Activated T-cell treated with anti-CD3 and anti-CD28 coated beads, Interleukin-2, amount 50 U/mL, for 4 hours (primary cell): ENCODE measurements around the gene FUBP3. TPM values are rescaled to one million over a fixed set of nuclear protein-coding genes. Genes with fewer than 3 reads are reported as not detected.

Experiments used
- ATAC-seq, 2 donors: fragments of 200-7000 bp; cut with Tn5 transposase; one replicate each; pipeline ENCODE4 v1.10.0; 2021
- DNase-seq: peaks from one replicate; pipeline ENCODE4 v3.0.0-alpha.2; 2020
- H3K27me3 Mint-ChIP-seq: one replicate; pipeline ENCODE4 v1.8.0; 2021; ENCODE audit warnings: low read depth, mixed read lengths
- H3K36me3 Mint-ChIP-seq: one replicate; pipeline ENCODE4 v1.8.0; 2022; ENCODE audit warnings: mixed read lengths; ENCODE audit not compliant: insufficient read depth
- H3K4me1 Mint-ChIP-seq: one replicate; pipeline ENCODE4 v1.8.0; 2021; ENCODE audit warnings: low read depth, mixed read lengths
- H3K4me3 Mint-ChIP-seq: one replicate; pipeline ENCODE4 v1.8.0; 2021; ENCODE audit warnings: mild to moderate bottlenecking, moderate library complexity, mixed read lengths
- H3K9me3 Mint-ChIP-seq: one replicate; pipeline ENCODE4 v1.8.0; 2021; ENCODE audit warnings: mixed read lengths
- total RNA-seq, 3 donors: library from RNA; stranded (reverse); gene quantifications; one replicate each; pipeline ENCODE4 v1.2.1, GENCODE V29; 2021

Gene FUBP3
- total RNA-seq, 3 donors from 2014 or later: 50.5 to 54.4 (median 53.4) TPM

DNA sequence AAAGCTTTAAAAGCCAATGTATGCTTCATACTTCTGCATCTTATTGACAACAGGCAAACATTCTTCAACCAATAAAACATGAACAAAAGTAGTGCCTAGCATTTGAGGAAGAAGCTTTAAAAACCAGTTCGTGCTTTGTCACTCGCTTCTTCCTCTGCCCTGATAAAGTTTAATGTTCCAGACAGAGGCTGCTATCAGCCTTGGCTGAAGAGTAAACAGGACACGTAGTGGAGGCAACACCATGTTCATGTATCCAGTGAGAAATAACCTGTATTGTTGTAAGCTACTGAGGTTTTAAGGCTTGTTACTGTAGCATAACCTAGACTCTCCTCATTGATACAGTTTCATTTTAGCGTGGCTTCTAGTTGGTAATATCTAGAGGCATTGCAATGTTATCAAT lies 3.2 kb upstream of the FUBP3 start:
- H3K27me3 Mint-ChIP-seq: no peaks in the 10 kb centered on the region
- no peak overlapping the region for H3K4me3 Mint-ChIP-seq
- DNase-seq (no peak), ATAC-seq (no peak)
- peaks cover 5% of the 10 kb centered on the region for H3K36me3 Mint-ChIP-seq
- no peaks in the 10 kb centered on the region for H3K9me3 Mint-ChIP-seq
- H3K4me1 Mint-ChIP-seq: peaks cover 22% of the 10 kb centered on the region

DNA sequence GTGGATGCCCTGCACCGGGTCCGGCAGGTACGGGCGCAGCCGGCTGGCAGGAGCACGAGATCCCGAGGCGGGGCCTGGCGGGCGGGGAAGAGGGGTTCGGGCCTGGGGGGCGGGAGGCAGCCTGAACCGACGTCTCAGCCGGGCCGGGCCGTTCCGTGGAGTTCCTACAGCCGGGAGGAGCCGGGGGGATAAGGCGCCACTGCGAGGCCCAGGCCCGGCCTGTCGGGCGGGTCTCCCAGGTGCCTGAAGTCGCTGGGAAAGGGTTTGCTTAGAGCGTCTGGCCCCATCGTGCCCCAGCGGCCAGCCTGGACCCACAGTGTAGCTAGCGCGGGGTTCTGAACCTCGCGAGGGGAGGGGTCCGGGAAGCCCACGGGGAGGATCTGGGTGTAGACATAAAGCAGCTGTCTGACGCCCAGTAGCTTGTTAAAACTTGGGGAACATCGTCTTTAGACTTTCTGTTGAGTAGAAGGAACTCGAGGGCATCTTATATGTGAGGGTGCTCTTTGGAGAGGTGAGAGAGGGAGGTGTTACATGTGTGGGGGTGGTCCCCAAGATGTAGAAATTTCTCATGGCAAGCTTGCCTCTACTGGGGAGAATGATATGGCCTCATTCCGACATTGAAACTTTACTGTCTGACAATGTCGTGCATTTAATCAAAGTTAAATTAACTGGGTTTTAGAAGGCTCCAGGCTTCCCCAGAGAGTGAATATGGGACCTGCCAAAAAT lies 524 bp downstream of the FUBP3 start:
- Mint-ChIP-seq H3K36me3 (peaks cover 12% of the 10 kb centered on the region), H3K4me3 (peak overlapping the region; percentile 88), H3K27me3 (no peaks in the 10 kb centered on the region), H3K9me3 (no peaks in the 10 kb centered on the region), H3K4me1 (peaks cover 39% of the 10 kb centered on the region)
- ATAC-seq (peak; percentile 29 to 44), DNase-seq (no peak)

DNA sequence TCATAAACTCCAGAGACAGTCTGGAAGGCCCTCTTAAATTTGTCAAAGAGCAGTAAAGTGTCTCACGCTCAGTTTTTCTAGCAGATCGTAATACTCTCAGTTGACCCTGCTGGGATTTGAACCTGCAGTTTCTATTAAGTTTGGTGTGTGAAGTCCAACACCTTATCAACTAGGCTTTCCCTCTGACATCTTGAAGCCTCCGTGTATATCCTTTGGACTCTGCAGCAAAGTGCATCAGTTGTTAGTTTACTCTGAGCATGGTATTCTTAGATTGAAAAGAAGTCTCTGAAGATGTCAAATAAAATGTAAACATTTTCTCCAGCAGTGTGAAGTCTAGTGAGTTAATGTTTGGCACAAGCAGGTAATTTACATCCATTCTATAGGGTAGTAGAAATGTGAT lies 2.4 kb downstream of the FUBP3 start:
- peaks cover 46% of the 10 kb centered on the region for H3K4me1 Mint-ChIP-seq

DNA sequence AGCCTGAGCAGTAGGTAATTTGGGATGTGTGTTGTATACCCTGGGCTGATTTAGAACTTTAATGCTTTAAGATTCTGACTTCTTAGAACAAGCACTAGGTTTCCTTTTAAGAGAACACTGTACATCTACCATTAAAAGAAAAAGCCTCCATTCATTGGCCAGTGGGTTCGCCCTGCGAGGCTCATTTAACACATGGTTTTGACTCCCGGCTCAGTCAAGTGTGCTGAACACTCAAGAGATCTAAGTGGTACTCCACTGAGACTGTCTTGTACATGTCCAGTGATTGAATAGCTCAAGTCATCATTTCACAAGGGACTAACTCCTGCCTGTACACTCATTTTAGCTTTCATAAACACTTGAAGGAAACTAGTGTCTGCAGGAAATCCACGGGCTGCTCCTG lies 3.9 kb downstream of the FUBP3 start:
- no peak overlapping the region for H3K4me3 Mint-ChIP-seq
- H3K4me1 Mint-ChIP-seq: peaks cover 45% of the 10 kb centered on the region
- ATAC-seq (no peak), DNase-seq (no peak)
- H3K36me3 Mint-ChIP-seq: peaks cover 12% of the 10 kb centered on the region
- H3K9me3 Mint-ChIP-seq: no peaks in the 10 kb centered on the region
- no peaks in the 10 kb centered on the region for H3K27me3 Mint-ChIP-seq

More for the DNA sequence above, 2.4 kb downstream of the FUBP3 start:
- peak overlapping the region; percentile 88 for H3K4me3 Mint-ChIP-seq
- no peaks in the 10 kb centered on the region for H3K9me3 Mint-ChIP-seq
- DNase-seq: no peak
- ATAC-seq: no peak
- peaks cover 12% of the 10 kb centered on the region for H3K36me3 Mint-ChIP-seq
- no peaks in the 10 kb centered on the region for H3K27me3 Mint-ChIP-seq

DNA sequence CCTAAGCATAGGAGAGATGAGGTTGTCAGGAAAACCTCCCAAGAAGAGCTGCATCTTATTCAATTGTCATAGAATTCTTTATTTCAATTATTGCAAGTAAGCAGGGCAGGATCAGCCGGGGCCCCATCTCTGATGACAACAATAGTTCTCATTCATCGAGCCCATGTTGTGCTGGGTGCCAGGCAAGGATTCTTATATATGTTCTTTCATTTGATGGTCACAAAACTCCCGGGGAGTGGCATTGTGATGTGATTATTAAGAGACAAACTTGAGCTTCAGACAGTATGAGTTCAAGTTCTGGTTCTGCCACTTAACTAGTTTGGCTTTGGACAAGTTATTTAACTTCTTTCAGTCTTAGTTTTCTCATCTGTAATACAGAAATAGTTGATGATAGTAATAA lies 8.5 kb downstream of the FUBP3 start:
- peaks cover 5% of the 10 kb centered on the region for H3K36me3 Mint-ChIP-seq
- H3K4me3 Mint-ChIP-seq: no peak overlapping the region
- ATAC-seq (no peak), DNase-seq (no peak)
- no peaks in the 10 kb centered on the region for H3K27me3 Mint-ChIP-seq
- peaks cover 20% of the 10 kb centered on the region for H3K4me1 Mint-ChIP-seq
- H3K9me3 Mint-ChIP-seq: no peaks in the 10 kb centered on the region

DNA sequence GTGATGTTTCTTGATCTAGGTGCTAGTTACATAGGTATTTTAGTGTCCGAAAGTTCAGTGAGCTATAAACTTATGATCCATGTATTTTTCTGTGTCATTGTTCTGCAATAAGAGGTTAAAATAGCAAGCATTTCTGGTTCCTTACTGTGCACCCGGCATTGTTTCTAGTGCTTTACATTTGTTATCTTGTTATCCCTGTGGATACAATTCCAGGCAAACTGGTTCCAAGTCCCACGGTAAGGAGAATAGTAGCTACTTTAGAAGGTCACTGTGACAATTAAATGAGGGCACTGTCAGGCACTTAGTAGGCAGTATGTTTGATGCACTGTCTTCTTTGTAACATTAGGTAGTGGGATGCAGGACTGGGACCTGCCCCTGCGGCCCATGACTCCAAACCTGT lies 9.0 kb downstream of the FUBP3 start:
- ATAC-seq (no peak), DNase-seq (no peak)
- no peaks in the 10 kb centered on the region for H3K9me3 Mint-ChIP-seq
- H3K27me3 Mint-ChIP-seq: no peaks in the 10 kb centered on the region
- no peak overlapping the region for H3K4me3 Mint-ChIP-seq
- peaks cover 15% of the 10 kb centered on the region for H3K4me1 Mint-ChIP-seq
- H3K36me3 Mint-ChIP-seq: peaks cover under 1% of the 10 kb centered on the region

DNA sequence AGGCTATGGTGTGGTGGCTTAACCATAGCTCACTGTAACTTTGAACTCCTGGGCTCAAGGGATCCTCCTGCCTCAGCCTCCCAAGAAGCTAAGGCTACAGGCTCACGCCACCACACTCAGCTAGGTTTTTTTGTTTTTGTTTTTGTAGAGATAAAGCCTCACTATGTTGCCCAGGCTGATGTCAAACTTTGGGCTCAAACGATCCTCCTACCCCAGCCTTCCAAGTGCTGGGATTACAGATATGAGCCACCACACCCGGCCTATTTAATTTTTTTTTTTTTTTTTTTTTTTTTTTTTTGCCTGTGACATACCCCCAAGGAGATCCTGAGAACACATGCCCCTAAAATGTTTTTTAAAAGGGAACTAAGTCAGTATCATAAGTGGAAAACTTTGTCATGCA lies 10.4 kb downstream of the FUBP3 start:
- peaks cover 14% of the 10 kb centered on the region for H3K4me1 Mint-ChIP-seq

DNA sequence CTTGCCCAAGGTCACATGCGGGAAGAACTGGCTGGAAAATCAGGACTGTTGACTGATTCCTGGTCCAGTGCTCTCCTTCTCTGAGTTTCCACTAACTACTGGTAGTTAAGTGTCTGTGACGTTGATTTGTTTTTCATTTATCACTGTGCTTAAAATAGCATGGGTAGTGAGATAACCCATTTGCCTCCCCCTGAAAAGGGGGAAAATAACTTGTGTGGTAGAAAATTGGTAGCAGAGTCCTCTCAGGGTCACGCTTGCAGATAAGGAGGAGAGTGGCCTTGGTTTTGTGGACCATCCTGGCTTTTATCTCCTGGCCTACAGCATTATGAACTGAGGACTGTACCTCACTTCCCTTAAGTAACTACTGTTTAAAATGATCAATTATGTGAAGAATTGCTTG lies 10.9 kb downstream of the FUBP3 start:
- Mint-ChIP-seq H3K36me3 (peaks cover 5% of the 10 kb centered on the region), H3K4me1 (peaks cover 11% of the 10 kb centered on the region), H3K27me3 (no peaks in the 10 kb centered on the region), H3K4me3 (no peak overlapping the region), H3K9me3 (no peaks in the 10 kb centered on the region)
- ATAC-seq (no peak), DNase-seq (no peak)

More for the DNA sequence above, 10.4 kb downstream of the FUBP3 start:
- Mint-ChIP-seq H3K36me3 (peaks cover 4% of the 10 kb centered on the region), H3K9me3 (no peaks in the 10 kb centered on the region), H3K4me3 (no peak overlapping the region), H3K27me3 (no peaks in the 10 kb centered on the region)
- no peak for ATAC-seq
- no peak for DNase-seq

DNA sequence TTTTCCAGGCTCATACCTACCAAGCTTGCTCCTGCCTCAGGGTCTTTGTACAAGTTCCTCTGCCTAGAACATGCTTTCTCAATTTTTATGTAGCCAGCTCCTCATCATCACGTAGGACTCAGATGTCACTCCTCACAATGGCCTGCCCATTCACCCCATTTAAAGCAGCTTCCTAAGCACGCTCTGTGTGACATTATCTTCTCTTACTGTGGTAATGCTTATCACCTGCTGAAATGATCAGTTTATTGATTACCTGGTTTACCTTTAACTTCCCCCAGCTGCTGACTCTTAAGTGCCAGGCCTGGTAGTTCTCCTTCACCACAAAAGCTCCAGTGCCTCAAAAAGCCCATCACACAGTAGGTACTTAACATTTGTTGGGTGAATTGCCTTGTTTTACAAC lies 13.6 kb downstream of the FUBP3 start:
- DNase-seq (no peak), ATAC-seq (no peak)
- Mint-ChIP-seq H3K4me1 (peaks cover 4% of the 10 kb centered on the region), H3K9me3 (no peaks in the 10 kb centered on the region), H3K27me3 (no peaks in the 10 kb centered on the region), H3K4me3 (no peak overlapping the region), H3K36me3 (peaks cover 23% of the 10 kb centered on the region)

DNA sequence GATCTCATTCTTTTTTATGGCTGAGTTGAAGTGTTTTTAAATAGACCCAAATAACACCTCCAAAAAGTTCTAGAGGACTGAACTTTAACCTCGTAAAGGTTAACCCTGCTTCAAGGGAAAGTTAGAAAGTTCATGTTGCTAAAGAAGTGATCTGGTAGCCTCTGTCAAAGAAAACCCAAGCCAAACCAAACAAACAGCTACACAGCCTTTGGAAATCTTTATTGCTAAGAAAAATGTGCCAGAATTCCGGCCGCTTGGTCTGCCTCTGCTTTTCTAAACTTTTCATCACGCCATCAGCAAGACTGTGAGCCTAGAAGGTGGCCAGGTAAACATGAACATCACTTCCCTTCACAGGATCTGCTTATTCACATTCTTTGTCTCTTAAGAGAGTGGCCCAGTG lies 17.9 kb downstream of the FUBP3 start:
- H3K4me1 Mint-ChIP-seq: no peaks in the 10 kb centered on the region
- peaks cover 43% of the 10 kb centered on the region for H3K36me3 Mint-ChIP-seq
- H3K27me3 Mint-ChIP-seq: no peaks in the 10 kb centered on the region
- no peaks in the 10 kb centered on the region for H3K9me3 Mint-ChIP-seq
- ATAC-seq (no peak), DNase-seq (no peak)
- no peak overlapping the region for H3K4me3 Mint-ChIP-seq

DNA sequence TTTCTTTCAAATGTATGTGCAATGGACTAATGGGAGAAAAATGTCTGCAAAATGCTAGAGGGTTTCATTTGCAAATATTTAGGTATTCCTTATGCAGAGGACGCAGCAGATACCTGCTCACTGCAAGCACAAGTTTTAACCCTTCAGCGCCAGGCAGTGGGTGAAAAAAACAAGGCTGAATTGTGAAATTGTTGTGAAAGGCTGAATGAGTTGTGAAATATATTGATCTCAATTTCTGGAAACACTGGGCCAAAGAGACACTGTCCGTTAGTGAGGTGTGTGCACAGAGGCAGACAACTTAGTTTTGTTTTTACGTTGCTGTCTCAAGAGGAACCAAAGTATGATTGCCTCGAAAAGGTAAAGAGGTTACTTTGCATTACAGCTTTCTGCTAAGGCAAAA lies 18.8 kb downstream of the FUBP3 start:
- Mint-ChIP-seq H3K4me3 (no peak overlapping the region), H3K9me3 (no peaks in the 10 kb centered on the region), H3K4me1 (no peaks in the 10 kb centered on the region), H3K36me3 (peaks cover 46% of the 10 kb centered on the region), H3K27me3 (no peaks in the 10 kb centered on the region)
- ATAC-seq: no peak
- DNase-seq: no peak

DNA sequence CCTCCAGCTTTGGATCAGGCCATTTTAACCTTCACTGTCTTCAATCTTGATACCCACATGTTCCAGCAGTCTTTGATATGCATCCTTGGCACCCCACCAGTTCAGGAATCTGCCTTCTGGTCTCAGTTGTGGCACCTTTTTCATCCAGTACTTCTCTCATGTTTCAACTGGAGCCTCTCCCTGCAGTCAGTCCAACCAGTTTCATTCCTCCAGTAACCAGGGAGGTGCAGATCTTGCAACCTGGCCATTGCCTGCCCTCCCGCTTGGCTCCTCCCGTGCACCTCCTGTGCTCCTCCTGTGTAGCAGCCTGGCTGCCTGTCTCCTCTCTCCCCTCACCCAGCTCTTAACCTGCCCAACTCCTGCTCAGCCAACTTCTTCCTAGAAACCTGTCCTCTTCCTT lies 20.2 kb downstream of the FUBP3 start:
- Mint-ChIP-seq H3K4me3 (no peak overlapping the region), H3K27me3 (no peaks in the 10 kb centered on the region), H3K9me3 (no peaks in the 10 kb centered on the region), H3K36me3 (peaks cover 46% of the 10 kb centered on the region), H3K4me1 (no peaks in the 10 kb centered on the region)
- DNase-seq (no peak), ATAC-seq (no peak)

DNA sequence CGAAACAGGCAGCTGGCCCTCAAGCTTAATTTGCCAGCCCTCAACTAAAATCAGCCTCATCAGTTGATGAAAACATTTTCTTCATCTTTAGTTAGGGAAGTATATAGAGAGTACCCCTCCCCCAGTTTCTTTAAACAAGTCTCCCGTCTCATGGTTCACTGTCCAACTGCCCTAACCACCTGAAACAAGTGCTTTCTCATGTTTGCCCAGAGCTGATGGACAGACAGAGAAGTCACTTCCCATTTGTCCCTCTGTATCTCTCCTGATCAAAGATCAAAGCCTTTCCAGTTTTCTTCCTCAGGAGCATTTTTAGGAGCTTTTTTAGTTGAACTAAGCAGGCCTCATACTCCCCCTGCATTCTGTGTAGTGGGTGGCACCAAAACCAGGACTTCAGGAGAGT lies 21.7 kb downstream of the FUBP3 start:
- no peak overlapping the region for H3K4me3 Mint-ChIP-seq
- no peak for DNase-seq
- no peaks in the 10 kb centered on the region for H3K27me3 Mint-ChIP-seq
- H3K36me3 Mint-ChIP-seq: peaks cover 39% of the 10 kb centered on the region
- H3K4me1 Mint-ChIP-seq: no peaks in the 10 kb centered on the region
- no peak for ATAC-seq
- H3K9me3 Mint-ChIP-seq: no peaks in the 10 kb centered on the region

DNA sequence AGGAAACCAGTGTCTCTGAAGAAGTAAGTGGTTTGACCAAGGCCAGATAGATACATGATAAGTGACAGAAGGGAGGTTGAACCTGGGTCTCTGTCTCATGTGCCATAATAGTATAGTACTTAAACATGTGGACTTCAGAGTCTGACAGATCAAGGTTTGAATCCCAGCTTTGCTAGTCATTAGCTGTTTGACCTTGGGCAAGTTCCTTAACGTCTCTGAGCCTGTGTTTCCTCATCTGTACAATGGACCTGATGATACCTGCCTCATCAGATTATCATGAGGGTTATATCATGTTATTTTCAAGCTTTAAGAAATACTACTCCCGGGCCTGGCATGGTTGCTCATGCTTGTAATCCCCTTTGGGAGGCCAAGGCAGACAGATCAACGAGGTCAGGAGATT lies 24.9 kb downstream of the FUBP3 start:
- Mint-ChIP-seq H3K36me3 (peaks cover 33% of the 10 kb centered on the region), H3K27me3 (no peaks in the 10 kb centered on the region), H3K9me3 (no peaks in the 10 kb centered on the region), H3K4me3 (no peak overlapping the region), H3K4me1 (no peaks in the 10 kb centered on the region)
- no peak for ATAC-seq
- no peak for DNase-seq

DNA sequence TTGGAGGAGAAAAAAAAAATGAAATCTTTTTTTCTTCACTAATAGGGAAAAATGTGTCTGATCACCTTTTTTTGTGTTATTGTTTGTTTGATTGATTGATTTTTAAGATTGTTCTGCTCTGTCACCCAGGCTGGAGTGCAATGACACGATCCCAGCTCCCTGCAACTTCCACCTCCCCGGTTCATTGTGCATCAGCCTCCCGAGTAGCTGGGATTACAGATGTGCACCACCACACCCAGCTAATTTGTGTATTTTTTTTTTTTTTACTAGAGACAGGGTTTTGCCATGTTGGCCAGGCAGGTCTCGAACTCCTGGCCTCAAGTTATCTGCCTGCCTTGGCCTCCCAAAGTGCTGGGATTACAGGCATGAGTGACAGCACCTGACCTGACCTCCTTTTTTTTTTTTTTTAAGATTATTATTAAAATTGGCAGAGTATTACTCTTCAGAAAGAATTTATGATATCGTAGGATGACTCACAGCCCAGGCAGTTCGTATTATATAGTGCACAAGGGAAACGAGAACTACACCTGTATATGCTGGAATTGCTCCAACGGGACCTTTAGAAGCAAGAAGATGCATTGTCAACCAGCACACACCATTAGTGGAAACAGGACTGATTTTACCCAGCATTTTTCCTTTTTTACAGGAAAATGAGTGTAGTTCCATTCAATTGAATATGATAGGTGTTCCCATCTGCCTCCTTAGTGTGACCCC lies 27.7 kb downstream of the FUBP3 start:
- Mint-ChIP-seq H3K27me3 (no peaks in the 10 kb centered on the region), H3K4me1 (peaks cover 1% of the 10 kb centered on the region), H3K9me3 (no peaks in the 10 kb centered on the region), H3K36me3 (peaks cover 31% of the 10 kb centered on the region), H3K4me3 (no peak overlapping the region)
- no peak for ATAC-seq
- no peak for DNase-seq
